HL-60/S4 (cell line): ENCODE data around the gene GPR162.

Experiments used
- in situ Hi-C: fragments of 300-500 bp; cut with MboI; formaldehyde crosslinking; loops from 2 replicates; pipeline ENCODE4 v1.14.3; 2022; ENCODE audit warnings: low sequenced_read_pairs

GPR162 gene

DNA sequence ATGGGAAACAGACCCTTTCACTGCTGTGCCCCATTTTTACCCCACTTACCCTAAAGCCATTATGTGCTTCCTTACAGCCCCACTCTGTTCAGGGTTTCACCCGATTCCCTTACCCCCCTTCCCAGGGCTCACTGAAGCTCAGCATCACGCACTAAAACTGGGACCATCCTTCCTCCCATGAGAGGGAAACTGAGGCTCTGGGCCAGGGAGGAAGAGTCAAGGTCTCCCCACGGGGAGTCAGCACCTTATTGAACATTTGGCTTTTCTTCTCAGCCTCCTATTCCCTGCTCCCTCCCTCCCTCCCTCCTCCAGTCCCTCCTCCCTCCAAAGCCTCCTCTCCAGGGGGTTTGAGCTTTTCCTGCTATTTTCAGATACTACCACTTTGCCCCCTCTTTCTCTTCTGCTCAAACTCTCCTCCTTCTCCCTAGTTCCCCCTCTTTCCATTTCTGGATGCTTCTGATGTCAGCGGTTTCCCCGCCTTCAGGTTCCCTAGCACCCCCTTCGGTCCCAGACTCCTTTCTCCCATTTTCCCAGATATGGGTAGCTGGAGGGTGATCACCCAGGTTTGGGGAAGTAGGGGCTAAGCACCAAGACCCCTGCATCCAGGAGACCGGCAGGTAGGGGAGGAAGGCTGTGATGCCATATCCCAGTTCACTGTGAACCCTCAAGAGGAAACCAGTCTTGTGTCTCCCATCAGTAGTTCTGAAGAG, 960 bp downstream of the GPR162 start:
- in situ Hi-C loops = no loop called here

DNA sequence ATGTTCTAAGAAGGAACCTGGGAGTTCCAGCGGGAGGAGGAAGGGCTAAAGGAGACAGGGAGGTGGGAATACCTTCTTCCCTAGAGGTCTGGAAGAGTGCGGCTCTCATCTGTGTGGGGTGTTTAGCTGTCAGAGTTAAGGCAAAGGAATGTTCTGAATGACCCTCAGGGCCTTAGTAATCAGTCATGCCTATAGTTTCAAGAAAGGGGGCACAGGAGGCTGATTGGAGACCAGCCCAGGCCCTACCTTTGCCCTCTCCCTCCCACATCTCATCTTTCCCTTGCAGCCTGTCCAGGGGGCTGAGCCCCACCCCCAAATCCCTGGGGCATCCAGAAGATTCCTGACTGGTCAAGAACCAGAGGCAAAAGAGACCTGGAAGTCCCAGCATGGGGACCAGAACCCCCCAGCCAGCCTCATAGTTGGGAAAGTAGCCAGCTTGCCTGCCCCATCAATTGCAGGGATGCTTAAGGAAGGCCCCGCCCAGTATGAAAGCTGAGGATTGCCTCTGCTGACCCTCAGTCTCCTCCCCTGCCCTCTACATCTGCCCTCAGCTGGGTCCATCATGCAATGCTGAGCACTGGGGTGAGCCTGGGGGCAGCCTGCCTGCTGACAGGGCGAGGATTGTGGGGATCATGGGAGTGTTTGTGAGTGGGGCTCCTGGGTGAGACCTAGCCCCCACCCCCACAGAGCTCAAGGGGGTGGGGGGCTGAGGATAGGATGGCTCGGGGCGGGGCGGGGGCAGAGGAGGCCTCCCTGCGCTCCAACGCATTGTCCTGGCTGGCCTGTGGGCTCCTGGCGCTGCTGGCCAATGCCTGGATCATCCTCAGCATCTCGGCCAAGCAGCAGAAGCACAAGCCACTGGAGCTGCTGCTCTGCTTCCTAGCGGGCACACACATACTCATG, 1.8 kb downstream of the GPR162 start:
- in situ Hi-C loops = no loop called here

DNA sequence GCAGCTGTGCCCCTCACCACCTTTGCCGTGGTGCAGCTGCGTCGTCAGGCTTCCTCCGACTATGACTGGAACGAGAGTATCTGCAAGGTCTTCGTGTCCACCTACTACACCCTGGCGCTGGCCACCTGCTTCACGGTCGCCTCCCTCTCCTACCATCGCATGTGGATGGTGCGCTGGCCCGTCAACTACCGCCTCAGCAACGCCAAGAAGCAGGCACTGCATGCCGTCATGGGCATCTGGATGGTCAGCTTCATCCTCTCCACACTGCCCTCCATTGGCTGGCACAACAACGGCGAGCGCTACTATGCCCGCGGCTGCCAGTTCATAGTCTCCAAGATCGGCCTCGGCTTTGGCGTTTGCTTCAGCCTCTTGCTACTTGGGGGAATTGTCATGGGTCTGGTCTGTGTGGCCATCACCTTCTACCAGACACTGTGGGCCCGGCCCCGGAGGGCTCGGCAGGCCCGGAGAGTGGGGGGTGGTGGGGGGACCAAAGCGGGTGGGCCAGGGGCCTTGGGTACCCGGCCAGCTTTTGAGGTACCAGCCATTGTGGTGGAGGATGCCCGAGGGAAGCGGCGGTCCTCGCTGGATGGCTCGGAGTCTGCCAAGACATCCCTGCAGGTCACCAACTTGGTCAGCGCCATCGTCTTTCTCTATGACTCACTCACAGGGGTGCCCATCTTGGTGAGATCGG, 2.6 kb downstream of the GPR162 start:
- in situ Hi-C loops = no loop called here

DNA sequence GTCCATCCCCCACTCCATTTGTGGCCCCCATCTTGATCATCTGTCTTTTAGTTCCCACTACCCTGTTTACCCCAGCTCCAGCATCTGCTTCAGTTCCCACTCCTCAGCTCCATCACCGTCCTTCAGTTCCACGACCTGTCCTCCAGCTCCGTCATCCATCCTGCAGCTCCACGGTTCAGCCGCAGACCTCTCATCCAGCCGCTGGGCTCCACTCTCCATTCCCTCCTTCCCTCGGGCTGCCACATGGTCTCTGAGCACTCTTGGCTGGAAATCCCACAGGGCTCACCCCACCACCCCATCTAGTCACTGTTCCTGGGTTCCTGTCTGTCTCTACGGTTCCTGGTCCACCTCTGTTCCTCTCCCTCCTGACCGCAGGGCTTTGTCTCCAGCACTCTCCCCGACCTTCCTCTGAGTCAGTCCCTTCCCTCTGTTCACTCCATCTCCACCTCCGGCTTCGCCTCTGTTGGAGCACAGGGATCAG, 3.3 kb downstream of the GPR162 start:
- in situ Hi-C loops = loop anchor here (5.0 kb wide), 1 partner anchor 73 kb away; the partner anchor contains the start of gene MLF2

DNA sequence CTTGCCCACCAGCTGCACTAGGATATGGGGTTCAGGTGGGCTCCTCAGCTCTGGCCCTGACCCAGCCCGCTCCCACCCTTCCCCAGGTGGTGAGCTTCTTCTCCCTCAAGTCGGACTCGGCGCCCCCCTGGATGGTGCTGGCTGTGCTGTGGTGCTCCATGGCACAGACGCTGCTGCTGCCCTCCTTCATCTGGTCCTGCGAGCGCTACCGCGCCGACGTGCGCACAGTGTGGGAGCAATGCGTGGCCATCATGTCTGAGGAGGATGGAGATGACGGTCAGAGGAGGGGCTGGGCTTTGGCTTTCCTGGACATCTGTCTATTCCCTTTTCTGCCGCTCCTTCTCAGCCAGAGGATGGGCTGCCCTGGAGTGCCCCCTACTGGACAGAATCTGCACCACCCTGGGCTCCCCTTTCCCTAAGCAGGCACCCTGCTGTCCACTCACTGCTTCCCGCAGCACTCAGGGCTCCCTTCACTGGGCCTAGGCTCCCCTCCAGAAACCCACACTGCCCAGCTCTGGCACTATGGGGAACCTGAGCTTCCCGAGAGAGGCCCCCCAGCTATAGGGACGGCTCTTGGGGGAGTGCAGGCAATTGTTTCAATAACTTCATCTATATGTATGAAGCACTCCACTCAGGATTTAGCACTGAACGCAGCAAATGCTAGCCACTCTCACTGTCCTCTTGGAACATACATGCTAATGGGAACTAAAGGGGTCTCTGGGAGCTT, 3.9 kb downstream of the GPR162 start:
- in situ Hi-C loops = loop anchor here (5.0 kb wide), 1 partner anchor 73 kb away; the partner anchor contains the start of gene MLF2

DNA sequence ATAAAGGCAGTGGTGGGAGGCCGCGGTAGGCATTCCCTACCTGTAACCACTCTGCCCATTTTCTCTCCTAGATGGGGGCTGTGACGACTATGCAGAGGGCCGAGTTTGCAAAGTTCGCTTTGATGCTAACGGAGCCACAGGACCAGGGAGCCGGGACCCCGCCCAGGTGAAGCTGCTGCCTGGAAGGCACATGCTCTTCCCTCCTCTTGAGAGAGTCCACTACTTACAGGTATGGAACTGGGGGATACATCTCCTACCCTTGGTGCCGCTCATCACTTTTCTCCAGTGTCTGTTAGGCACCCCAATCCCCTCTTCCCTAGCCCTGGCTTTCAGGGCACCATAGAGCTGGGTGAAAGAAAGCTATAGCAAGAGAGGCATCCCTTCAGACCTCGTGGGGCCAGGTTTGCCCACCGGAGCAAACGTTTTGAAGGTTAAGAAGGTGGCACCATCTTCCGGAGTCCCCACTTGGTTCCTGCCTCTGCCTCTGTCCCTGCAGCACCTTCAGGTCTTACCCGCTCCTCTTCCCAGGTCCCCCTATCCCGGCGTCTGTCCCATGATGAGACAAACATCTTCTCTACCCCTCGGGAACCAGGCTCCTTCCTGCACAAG, 4.6 kb downstream of the GPR162 start:
- in situ Hi-C loops = loop anchor here (5.0 kb wide), 1 partner anchor 74 kb away; the partner anchor contains the start of gene MLF2

DNA sequence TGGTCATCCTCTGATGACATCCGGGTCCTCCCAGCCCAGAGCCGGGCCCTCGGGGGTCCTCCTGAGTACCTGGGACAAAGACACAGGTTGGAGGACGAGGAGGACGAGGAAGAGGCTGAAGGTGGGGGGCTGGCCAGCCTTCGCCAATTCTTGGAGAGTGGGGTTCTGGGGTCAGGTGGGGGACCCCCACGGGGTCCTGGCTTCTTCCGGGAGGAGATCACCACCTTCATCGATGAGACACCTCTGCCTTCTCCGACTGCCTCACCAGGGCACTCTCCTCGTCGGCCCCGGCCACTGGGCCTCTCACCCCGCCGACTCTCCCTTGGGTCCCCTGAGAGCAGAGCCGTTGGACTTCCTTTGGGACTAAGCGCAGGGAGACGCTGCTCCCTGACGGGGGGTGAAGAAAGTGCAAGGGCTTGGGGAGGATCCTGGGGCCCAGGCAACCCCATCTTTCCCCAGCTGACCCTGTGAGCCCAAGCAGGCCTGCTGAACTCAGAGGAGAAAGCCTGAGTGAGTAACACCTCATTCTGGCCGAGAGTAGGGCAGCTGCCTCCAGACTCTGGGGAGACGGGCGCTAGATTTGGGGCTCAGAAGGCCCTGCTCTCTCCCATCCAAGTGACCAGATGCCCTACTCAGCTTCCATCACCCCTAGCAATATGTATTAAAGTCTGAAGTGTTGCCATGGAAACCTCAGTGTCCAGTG, 5.3 kb downstream of the GPR162 start:
- in situ Hi-C loops = loop anchor here (5.0 kb wide), 1 partner anchor 75 kb away; the partner anchor contains the start of gene MLF2

DNA sequence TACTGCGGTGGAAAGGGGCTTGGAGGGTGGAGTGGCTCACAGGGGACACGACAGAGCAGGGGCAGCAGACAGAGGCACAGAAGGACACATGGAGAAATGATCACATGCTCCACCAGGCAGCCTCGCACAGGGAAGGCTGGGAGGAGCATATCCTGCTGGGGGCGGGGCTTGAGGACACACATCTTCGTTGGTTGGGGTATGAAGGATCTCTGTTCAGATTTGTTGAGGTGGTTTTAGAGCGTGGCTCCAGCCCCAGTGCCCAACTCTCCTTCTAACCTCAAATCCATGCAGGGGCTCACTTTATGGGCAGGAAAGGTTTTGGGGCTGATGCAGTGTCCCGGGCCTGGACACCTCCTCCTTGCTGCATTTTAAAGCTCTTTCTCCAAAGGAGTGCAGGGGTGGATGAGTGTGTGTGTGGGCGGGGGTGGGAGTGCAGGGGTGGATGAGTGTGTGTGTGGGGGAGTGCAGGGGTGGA, 5.9 kb downstream of the GPR162 start:
- in situ Hi-C loops = loop anchor here (5.0 kb wide), 1 partner anchor 75 kb away; the partner anchor contains the start of gene MLF2

DNA sequence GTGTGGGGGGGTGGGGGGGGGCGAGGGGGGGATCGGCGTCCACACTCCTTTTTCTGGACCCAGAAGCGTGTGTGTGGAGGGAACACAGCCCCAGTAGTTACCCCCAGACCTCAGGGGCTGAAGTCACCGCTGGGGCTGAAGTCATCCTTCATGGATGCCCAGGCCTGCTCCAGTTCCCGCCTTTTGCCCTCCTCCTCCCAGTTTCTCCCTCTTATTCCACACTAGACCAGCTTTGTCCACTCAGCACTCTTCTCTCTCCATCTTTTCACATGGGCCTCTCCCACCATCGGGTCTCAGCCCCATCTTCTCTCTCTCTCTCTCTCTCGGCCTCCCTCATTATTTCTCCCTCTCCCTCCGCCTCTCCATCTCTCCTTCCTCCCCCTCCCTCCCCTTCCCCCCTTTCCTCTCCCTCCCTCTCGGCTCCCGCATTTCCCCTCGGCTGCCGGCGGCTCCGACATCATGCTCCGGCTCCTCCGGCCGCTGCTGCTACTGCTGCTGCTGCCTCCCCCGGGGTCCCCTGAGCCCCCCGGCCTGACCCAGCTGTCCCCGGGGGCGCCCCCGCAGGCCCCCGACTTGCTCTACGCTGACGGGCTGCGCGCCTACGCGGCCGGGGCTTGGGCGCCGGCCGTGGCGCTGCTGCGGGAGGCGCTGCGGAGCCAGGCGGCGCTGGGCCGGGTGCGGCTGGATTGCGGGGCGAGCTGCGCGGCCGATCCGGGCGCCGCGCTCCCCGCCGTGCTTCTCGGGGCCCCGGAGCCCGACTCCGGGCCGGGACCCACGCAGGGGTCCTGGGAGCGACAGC, 6.6 kb downstream of the GPR162 start, which contains the start of gene P3H3:
TSS of gene P3H3 (plus strand) at position 426 of the 799 bp plus-strand sequence. CDS start at position 460, 34 bp downstream.
- in situ Hi-C loops = loop anchor here (5.0 kb wide), 1 partner anchor 76 kb away; the partner anchor contains the start of gene MLF2

DNA sequence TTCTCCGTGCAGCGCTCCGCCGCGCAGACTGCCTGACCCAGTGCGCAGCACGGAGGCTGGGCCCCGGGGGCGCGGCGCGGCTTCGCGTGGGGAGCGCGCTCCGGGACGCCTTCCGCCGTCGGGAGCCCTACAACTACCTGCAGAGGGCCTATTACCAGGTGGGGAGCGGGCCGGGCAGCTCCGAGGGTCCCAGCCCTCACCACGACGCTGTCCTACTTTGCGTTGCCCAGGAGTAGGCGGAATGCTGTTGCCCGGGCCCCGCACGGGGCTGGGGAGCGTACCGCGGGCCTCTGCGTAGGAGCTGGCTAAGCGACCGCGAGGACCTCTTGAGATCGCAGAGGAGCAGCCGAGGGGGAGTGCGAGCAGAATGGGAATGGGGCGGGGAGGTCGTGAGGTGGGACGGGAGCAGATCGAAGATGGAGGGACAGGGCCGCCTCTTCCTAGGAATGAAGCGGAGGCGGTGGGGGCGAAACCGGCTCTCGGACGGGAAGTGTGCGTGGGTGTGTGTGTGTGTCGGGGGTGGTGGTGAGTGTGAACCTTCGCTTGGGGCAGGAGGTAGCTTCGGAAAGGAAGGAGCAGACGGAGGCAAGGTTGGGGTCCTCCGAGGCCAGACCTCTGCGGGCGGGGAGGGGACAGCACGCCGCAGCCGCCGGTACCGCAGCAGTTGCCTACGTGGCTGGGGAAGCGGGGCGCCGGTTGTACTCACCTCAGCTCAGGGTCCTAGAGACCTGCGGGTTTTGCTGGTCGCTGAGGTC, 7.3 kb downstream of the GPR162 start:
- in situ Hi-C loops = loop anchor here (5.0 kb wide), 1 partner anchor 77 kb away; the partner anchor contains the start of gene MLF2

DNA sequence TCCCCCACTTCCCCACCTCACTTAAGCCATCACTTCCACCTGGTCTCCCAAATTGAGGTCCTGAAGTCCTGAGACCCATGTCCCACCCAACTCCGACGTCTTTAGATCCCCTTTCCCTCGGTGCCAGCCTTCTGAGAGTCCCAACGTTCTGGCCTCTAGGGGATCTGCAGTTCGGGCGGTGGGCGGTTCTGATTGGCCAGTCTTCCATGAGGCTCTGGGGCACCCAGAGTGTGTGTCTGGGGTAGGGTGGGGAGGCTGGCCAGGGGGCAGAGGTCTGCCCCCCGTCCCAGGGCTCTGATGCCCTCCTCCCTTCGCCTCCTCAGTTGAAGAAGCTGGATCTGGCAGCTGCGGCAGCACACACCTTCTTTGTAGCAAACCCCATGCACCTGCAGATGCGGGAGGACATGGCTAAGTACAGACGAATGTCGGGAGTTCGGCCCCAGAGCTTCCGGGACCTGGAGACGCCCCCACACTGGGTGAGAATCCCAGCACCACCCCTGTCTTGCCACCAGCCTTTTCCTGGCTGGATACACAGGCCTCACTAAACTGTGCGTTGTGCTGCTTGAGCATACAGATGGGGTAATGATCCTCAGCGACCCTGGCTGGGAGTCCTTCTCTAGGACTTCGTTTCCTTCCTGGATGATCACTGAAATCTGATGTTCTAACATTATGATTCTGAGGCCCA, 8.1 kb downstream of the GPR162 start:
- in situ Hi-C loops = loop anchor here (5.0 kb wide), 1 partner anchor 77 kb away; the partner anchor contains the start of gene MLF2

DNA sequence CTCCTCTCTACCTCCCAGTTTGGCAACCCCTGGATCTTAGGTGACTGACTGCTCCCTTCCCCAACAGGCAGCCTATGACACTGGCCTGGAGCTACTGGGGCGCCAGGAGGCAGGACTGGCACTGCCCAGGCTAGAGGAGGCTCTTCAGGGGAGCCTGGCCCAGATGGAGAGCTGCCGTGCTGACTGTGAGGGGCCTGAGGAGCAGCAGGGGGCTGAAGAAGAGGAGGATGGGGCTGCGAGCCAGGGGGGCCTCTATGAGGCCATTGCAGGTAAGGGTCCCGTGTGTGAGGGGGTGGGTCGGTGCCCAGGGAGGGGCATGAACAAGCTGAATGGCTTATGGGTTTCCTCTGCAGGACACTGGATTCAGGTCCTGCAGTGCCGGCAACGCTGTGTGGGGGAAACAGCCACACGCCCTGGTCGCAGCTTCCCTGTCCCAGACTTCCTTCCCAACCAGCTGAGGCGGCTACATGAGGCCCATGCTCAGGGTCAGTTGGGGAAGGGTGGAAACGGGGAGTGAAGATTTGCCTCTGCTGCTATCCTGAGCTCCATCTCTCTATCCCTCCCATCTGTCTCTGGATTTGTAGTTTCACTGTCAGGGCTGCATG, 8.8 kb downstream of the GPR162 start:
- in situ Hi-C loops = no loop called here

DNA sequence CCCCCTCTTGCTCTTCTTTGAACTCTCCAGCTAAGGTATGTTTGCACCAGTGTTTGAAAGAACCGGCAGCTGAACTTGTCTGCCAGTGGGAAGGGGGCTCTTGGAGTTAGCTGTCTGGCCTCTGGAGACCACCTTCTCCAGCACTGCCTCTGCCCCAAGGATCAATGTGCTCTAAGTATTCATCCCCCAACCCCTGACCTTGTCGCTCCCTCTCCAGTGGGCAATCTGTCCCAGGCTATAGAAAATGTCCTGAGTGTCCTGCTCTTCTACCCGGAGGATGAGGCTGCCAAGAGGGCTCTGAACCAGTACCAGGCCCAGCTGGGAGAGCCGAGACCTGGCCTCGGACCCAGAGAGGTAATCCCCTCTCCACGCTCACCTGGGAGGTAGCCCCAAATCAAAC, 9.4 kb downstream of the GPR162 start:
- in situ Hi-C loops = no loop called here

DNA sequence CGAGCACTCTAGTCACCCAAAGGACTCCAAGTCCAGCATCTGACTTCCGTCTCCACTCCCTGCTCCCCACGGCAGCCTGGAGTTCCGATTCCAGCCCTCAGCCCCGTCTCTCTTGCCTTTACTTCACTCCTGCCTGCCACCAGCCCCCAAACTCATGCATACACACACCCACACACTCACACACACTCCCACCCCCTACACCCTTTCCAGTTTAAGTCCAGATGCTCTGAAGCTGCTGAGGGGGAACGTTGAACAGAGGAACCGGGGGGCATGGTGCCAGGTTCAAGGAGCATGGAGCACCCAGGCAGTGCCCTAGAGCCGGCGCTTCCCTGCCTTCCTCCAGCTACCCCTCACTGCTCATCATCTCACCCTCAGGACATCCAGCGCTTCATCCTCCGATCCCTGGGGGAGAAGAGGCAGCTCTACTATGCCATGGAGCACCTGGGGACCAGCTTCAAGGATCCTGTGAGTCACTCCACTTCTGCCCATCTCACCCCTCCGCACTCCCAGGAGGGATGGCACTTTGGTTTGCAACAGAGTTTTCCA, 9.9 kb downstream of the GPR162 start:
- in situ Hi-C loops = no loop called here

DNA sequence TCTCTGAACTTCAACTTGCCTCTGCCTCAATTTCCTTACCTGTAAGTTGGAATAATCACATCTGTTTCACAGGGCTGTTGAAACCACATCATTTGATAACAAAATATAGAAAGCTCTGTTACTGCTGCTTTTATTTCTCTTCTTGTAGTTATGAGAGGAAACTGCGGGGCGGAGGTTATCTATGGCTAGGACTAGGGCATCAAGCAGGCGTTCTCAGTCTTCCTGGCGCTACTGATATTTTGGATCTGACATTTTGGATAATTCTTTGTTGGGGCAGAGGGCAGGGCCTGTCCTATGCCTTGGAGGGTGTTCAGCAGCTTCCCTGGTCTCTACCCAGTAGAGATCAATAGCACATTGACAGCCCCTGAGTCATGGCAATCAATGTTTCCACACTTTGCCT, 10.5 kb downstream of the GPR162 start:
- in situ Hi-C loops = no loop called here
